SK-N-MC (cell line): ENCODE measurements around the gene KRTAP4-9.

Experiments
- EZH2 ChIP-seq: fragments of 200-600 bp; sonication (generic); IDR thresholded peaks from one replicate; pipeline ENCODE4 v1.6.1; 2017; ENCODE audit warnings: antibody characterized with exemption
- FOXP2 ChIP-seq: optimal IDR thresholded peaks from 2 replicates; pipeline ENCODE3; 2011; ENCODE audit warnings: mild to moderate bottlenecking, moderate library complexity; ENCODE audit not compliant: insufficient read depth; ENCODE audit errors: extremely low read length, control extremely low read depth

- TF ChIP-seq EZH2 (no peak), FOXP2 (no peak)
These were observed 11.1 kb downstream of the KRTAP4-9 start for GRCh38 chr17:41116297-41116696.
